ENCODE data around the gene ERBB4.

The ERBB4 gene

GRCh38 chr2:211822686-211823335 is 715.8 kb downstream of the ERBB4 start:
- no peak for TF ChIP-seq GATA3 (IDR thresholded peaks at IDR 0.05; ENCODE audit: low read depth, low read length)

GRCh38 chr2:211816754-211817153 is 721.8 kb downstream of the ERBB4 start:
- TF ChIP-seq GATA2 (IDR thresholded peaks at IDR 0.05; ENCODE audit: low read depth, low read length) (no peak), GATA3 (IDR thresholded peaks at IDR 0.05; ENCODE audit: low read depth, low read length) (no peak)

- TF ChIP-seq GATA2 (IDR thresholded peaks at IDR 0.05; ENCODE audit: low read depth, low read length) (no peak), GATA3 (IDR thresholded peaks at IDR 0.05; ENCODE audit: low read depth, low read length) (no peak)
Observed at GRCh38 chr2:211812587-211812986, 726.0 kb downstream of the ERBB4 start.

GRCh38 chr2:211802666-211803065 is 735.9 kb downstream of the ERBB4 start:
- no peak for TF ChIP-seq GATA3 (IDR thresholded peaks at IDR 0.05; ENCODE audit: low read depth, low read length)
- no peak for TF ChIP-seq GATA2 (IDR thresholded peaks at IDR 0.05; ENCODE audit: low read depth, low read length)

- no peak for TF ChIP-seq GATA2 (IDR thresholded peaks at IDR 0.05; ENCODE audit: low read depth, low read length)
- no peak for TF ChIP-seq GATA3 (IDR thresholded peaks at IDR 0.05; ENCODE audit: low read depth, low read length)
Observed at GRCh38 chr2:211800001-211800400, 738.6 kb downstream of the ERBB4 start.

GRCh38 chr2:211798868-211799267 is 739.7 kb downstream of the ERBB4 start:
- TF ChIP-seq GATA3 (IDR thresholded peaks at IDR 0.05; ENCODE audit: low read depth, low read length) (no peak), GATA2 (IDR thresholded peaks at IDR 0.05; ENCODE audit: low read depth, low read length) (no peak)

- TF ChIP-seq GATA3 (IDR thresholded peaks at IDR 0.05; ENCODE audit: low read depth, low read length), result no peak
- no peak for TF ChIP-seq GATA2 (IDR thresholded peaks at IDR 0.05; ENCODE audit: low read depth, low read length)
Observed at GRCh38 chr2:211793690-211794089, 744.9 kb downstream of the ERBB4 start.

- TF ChIP-seq GATA2 (IDR thresholded peaks at IDR 0.05; ENCODE audit: low read depth, low read length) (no peak), GATA3 (IDR thresholded peaks at IDR 0.05; ENCODE audit: low read depth, low read length) (no peak)
Observed at GRCh38 chr2:211789982-211790381, 748.6 kb downstream of the ERBB4 start.

- no peak for TF ChIP-seq GATA3 (IDR thresholded peaks at IDR 0.05; ENCODE audit: low read depth, low read length)
- no peak for TF ChIP-seq GATA2 (IDR thresholded peaks at IDR 0.05; ENCODE audit: low read depth, low read length)
Observed at GRCh38 chr2:211766689-211767088, 771.9 kb downstream of the ERBB4 start.

- TF ChIP-seq GATA3 (IDR thresholded peaks at IDR 0.05; ENCODE audit: low read depth, low read length) (no peak), GATA2 (IDR thresholded peaks at IDR 0.05; ENCODE audit: low read depth, low read length) (no peak)
Observed at GRCh38 chr2:211762479-211762878, 776.1 kb downstream of the ERBB4 start.

GRCh38 chr2:211760103-211760502 is 778.5 kb downstream of the ERBB4 start:
- TF ChIP-seq GATA3 (IDR thresholded peaks at IDR 0.05; ENCODE audit: low read depth, low read length), result no peak
- TF ChIP-seq GATA2 (IDR thresholded peaks at IDR 0.05; ENCODE audit: low read depth, low read length), result no peak

- TF ChIP-seq GATA2 (IDR thresholded peaks at IDR 0.05; ENCODE audit: low read depth, low read length) (no peak), GATA3 (IDR thresholded peaks at IDR 0.05; ENCODE audit: low read depth, low read length) (no peak)
Observed at GRCh38 chr2:211756266-211756665, 782.3 kb downstream of the ERBB4 start.

GRCh38 chr2:211755187-211755586 is 783.4 kb downstream of the ERBB4 start:
- no peak for TF ChIP-seq GATA2 (IDR thresholded peaks at IDR 0.05; ENCODE audit: low read depth, low read length)

GRCh38 chr2:211751848-211752247 is 786.8 kb downstream of the ERBB4 start:
- TF ChIP-seq GATA2 (IDR thresholded peaks at IDR 0.05; ENCODE audit: low read depth, low read length), result no peak
- TF ChIP-seq GATA3 (IDR thresholded peaks at IDR 0.05; ENCODE audit: low read depth, low read length), result no peak

GRCh38 chr2:211748339-211748738 is 790.3 kb downstream of the ERBB4 start:
- TF ChIP-seq GATA2 (IDR thresholded peaks at IDR 0.05; ENCODE audit: low read depth, low read length) (no peak), GATA3 (IDR thresholded peaks at IDR 0.05; ENCODE audit: low read depth, low read length) (no peak)

Data from SH-SY5Y (cell line).